Lower lobe of right lung (tissue), 2 donors: ENCODE measurements around the gene SIGLEC6. TPM values are rescaled to one million over a fixed set of nuclear protein-coding genes. Genes with fewer than 3 reads are reported as not detected.

Source experiments
- ATAC-seq, 2 donors: fragments of 200-7000 bp; cut with Tn5 transposase; one replicate each; pipeline ENCODE4 v1.9.1; 2020 to 2022; ENCODE audit warnings: mild to moderate bottlenecking in 2 of 2, moderate library complexity in 2 of 2
- DNase-seq: peaks from one replicate; pipeline ENCODE4 v3.0.0-alpha.2; 2020
- H3K27ac ChIP-seq: fragments of 200-600 bp; one replicate; pipeline ENCODE4 v1.8.0; 2022
- H3K27me3 ChIP-seq: fragments of 200-600 bp; one replicate; pipeline ENCODE4 v1.8.0; 2022; ENCODE audit warnings: low read depth
- H3K36me3 ChIP-seq: fragments of 200-600 bp; one replicate; pipeline ENCODE4 v1.8.0; 2022; ENCODE audit warnings: mild to moderate bottlenecking
- H3K4me1 ChIP-seq: fragments of 200-600 bp; one replicate; pipeline ENCODE4 v1.8.0; 2022
- H3K4me3 ChIP-seq: fragments of 200-600 bp; one replicate; pipeline ENCODE4 v1.8.0; 2022; ENCODE audit warnings: mild to moderate bottlenecking
- H3K9me3 ChIP-seq: fragments of 200-600 bp; one replicate; pipeline ENCODE4 v1.8.0; 2022
- intact Hi-C: fragments of 100-400 bp; cut with DNase I; formaldehyde crosslinking; loops from one replicate; pipeline ENCODE4 v1.11.0; 2022
- total RNA-seq: library from RNA; stranded (reverse); fragmentation: NEBNext Ultra II Directional; extraction: Animal tissue kit (Norgen Biotek cat#: 25700); gene quantifications from one replicate; pipeline ENCODE4 v1.2.1, GENCODE V29; 2021
- TF ChIP-seq, protein P1 (sequence below): fragments of 200-600 bp; IDR thresholded peaks from one replicate; pipeline ENCODE4 v1.8.0; 2022; ENCODE audit warnings: antibody characterized with exemption, mild to moderate bottlenecking
- donor health status: DM: no; HTN: yes; CAD: no; lungs with severe emphysema.

The SIGLEC6 gene
- total RNA-seq, 1 donor from 2014 or later = 6.5 TPM

DNA sequence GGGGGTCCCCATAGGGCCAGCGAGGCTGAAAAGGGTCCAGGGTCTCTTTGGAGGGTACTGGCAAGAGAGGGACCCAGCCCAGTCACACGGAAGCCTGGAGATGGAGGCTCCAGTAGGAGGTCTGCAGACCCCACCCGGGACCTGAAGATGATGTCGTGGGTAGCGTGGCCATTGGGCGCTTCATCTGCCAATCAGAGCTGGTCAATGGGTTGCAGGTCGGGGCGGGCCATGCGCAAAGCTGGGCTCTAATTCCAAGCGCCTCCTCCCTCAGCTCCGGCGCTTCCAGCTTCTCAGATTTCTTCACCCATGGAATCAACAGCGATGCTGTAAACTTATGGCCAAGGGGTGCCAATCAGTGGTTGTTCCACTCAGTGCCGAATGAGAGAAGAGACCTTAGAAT is 40.8 kb downstream of the SIGLEC6 start:
- Histone ChIP-seq H3K4me1 (peaks cover 7% of the 10 kb centered on the region), H3K9me3 (no peaks in the 10 kb centered on the region), H3K27ac (no peak overlapping the region), H3K36me3 (no peaks in the 10 kb centered on the region), H3K4me3 (no peak overlapping the region), H3K27me3 (peaks cover 5% of the 10 kb centered on the region)
- ATAC-seq (no peak), DNase-seq (no peak)
- TF ChIP-seq, protein P1, sequence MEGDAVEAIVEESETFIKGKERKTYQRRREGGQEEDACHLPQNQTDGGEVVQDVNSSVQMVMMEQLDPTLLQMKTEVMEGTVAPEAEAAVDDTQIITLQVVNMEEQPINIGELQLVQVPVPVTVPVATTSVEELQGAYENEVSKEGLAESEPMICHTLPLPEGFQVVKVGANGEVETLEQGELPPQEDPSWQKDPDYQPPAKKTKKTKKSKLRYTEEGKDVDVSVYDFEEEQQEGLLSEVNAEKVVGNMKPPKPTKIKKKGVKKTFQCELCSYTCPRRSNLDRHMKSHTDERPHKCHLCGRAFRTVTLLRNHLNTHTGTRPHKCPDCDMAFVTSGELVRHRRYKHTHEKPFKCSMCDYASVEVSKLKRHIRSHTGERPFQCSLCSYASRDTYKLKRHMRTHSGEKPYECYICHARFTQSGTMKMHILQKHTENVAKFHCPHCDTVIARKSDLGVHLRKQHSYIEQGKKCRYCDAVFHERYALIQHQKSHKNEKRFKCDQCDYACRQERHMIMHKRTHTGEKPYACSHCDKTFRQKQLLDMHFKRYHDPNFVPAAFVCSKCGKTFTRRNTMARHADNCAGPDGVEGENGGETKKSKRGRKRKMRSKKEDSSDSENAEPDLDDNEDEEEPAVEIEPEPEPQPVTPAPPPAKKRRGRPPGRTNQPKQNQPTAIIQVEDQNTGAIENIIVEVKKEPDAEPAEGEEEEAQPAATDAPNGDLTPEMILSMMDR = no peak
- intact Hi-C loops = no loop called here

DNA sequence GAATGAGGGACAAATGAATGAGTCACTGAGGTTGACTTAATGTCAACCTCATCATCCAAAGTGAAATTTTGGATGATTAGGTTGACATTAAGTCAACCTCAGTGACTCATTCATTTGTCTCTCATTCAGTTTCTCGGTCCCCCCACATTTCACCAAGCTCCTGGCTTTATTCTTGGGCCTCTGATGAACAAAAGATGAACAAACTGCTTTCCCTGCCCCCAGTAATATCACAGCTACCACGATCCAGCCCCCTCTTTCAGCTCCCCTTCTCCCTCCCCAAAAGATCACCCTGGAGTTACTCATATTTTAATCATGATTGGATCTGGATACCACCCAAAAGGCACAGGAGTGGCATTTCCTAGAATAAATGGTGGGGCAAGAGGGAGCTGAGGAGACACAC is 42.4 kb downstream of the SIGLEC6 start:
- no peak for DNase-seq
- Histone ChIP-seq H3K36me3 (no peaks in the 10 kb centered on the region), H3K4me3 (no peak overlapping the region), H3K9me3 (no peaks in the 10 kb centered on the region), H3K4me1 (peaks cover 7% of the 10 kb centered on the region), H3K27me3 (peaks cover 5% of the 10 kb centered on the region), H3K27ac (no peak overlapping the region)
- intact Hi-C loops = no loop called here
- TF ChIP-seq, protein P1 = no peak
- ATAC-seq = no peak

DNA sequence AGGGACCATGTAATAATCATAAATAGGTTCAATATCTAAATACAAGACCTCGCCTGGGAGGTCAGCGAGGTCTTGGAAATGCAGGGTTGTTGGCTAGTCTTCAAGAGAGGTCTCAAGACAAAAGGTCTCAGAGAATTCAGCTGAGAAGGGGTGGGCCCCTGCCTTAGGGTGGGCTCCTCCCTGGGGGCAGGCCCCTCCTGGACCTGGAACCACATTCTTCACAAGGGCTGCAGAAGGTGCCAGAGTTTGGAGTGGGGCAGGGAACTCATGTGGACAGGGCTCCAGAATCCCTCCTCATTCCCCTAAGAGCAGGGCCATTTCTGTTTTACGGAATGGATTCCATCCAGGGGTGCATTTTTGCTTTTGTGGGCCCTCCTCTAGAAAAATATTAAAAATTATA is 43.0 kb downstream of the SIGLEC6 start:
- TF ChIP-seq, protein P1 = no peak
- intact Hi-C loops = no loop called here
- peaks cover 3% of the 10 kb centered on the region for H3K4me1 ChIP-seq
- H3K4me3 ChIP-seq = no peak overlapping the region
- H3K9me3 ChIP-seq = no peaks in the 10 kb centered on the region
- peaks cover 5% of the 10 kb centered on the region for H3K27me3 ChIP-seq
- ATAC-seq = no peak
- no peaks in the 10 kb centered on the region for H3K36me3 ChIP-seq
- no peak overlapping the region for H3K27ac ChIP-seq
- DNase-seq = no peak

DNA sequence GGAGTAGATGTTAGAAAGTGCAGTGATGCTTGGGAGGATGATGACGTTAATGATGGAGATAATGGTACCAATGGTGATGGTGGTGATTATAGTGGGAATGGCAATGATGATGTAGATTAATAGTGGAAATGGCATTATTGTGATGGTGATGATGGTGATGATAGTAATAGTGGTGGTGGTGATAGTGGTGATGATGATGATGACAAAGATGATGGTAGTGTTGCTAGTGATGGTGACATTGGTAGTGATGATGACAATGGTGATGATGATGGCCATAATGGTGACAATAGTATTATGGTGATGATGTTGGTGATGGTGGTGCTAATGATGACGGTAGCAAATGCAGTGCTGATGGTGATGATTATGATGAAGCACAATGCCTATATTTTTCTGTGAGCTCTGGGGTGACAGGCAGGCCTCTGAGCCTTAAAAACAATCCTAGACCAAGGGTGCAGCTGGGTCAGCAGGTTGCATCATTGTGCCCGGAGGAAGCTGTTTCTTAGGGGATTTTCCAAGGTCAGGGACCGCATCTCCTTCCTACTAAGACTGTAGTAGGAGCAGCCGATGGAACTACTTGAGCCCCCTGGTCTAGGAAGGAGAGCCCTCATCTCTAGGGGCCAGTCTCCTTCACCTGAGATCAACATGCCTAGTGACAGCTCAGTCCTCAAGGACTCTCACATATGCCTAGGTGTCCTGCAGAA is 45.4 kb downstream of the SIGLEC6 start:
- ATAC-seq = no peak
- intact Hi-C loops = no loop called here
- H3K9me3 ChIP-seq = no peaks in the 10 kb centered on the region

DNA sequence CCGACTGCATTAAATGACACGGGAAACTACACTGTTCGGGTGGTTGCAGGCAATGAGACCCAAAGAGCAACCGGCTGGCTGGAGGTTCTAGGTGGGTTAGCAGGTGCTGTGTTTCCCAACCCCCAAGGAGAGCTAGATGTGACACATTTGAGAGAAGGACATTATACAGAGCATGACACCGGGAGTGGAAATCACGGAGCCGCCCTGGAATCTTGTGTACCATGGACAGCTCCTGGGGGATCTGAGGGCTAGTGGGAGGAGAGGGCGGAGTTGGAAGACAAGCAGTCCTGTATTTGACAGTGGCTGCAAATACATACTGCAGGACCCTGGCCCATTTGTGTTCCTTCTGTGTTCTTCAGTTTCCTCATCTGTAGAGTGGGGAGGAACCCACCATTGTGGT is 50.9 kb downstream of the SIGLEC6 start:
- no peaks in the 10 kb centered on the region for H3K36me3 ChIP-seq
- H3K27me3 ChIP-seq = peaks cover 14% of the 10 kb centered on the region
- TF ChIP-seq, protein P1 = no peak
- no peaks in the 10 kb centered on the region for H3K4me1 ChIP-seq
- ATAC-seq (no peak), DNase-seq (no peak)
- no peak overlapping the region for H3K4me3 ChIP-seq
- no peak overlapping the region for H3K27ac ChIP-seq
- no peaks in the 10 kb centered on the region for H3K9me3 ChIP-seq
- intact Hi-C loops = no loop called here

More for the DNA sequence above, 45.4 kb downstream of the SIGLEC6 start:
- H3K36me3 ChIP-seq = no peaks in the 10 kb centered on the region
- TF ChIP-seq, protein P1 = no peak
- H3K27ac ChIP-seq = no peak overlapping the region
- peaks cover 5% of the 10 kb centered on the region for H3K27me3 ChIP-seq
- no peaks in the 10 kb centered on the region for H3K4me1 ChIP-seq
- DNase-seq = no peak
- H3K4me3 ChIP-seq = no peak overlapping the region
